Measurements from ENCODE around the gene CYGB. TPM values are rescaled to one million over a fixed set of nuclear protein-coding genes. Genes with fewer than 3 reads are reported as not detected.

Gene CYGB
- total and polyA plus RNA-seq, 10 of the 15 experiments (the other 5 are each of a cell fraction or from before 2014, with no cell fraction given) = 0.34 TPM; not detected in 9

DNA sequence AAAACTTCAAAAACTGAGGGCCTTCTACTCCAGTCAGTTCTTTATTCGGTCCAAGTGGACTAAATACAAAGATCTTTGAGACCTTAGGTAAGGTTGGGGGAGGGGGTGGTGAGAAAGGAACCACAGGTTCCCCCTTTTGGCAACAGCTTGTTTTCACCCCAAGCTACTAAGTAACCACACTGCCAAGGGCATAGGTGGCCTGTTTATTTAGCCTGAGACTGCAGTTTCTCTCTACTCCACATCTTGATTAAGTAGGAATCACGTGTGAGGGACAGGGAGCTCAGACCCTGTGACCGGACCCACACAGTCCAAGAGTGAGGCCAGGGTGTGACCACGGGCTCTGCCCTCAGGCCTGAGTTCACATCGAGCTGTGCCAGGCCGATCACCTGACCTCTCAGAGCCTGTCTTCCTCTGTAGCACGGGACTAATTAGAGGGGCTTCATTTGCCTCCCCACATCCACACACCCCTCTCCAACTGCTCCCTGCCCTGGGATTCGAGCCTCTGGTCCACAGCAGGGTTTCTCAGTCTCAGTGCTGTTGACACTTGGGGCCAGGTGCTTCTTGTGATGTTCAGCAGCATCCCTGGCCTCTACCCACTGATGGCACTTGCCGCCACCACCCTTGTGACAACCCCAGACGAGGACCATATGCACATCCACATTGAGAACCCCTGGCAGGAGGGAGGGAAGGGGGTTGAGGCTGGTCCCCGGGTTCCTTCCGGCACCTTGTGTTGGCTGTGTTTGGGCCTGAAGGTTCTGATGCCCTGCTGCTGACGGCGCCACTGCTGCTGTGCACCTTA, 30.3 kb upstream of the CYGB start (continued):
- TF ChIP-seq SMAD1 (IDR thresholded peaks at IDR 0.05; ENCODE audit: low read depth, partially characterized antibody) (no peak), MTA2 (IDR thresholded peaks at IDR 0.05; ENCODE audit: low read depth) (no peak), BHLHE40 (IDR thresholded peaks at IDR 0.05; ENCODE audit: borderline replicate concordance in 1 of 2, low read depth in 2 of 2, low read length in 1 of 2) (peak; percentile 32 to 67; a peak in 3 of 4 replicates), NR2C1 (IDR thresholded peaks at IDR 0.05) (no peak), NFYB (IDR thresholded peaks at IDR 0.05; ENCODE audit: insufficient read depth, low read depth, low read length) (no peak), JUNB (IDR thresholded peaks at IDR 0.05) (no peak), NRF1 (conservative IDR thresholded peaks at IDR 0.05; ENCODE audit: low read depth, low read length) (no peak), BMI1 (IDR thresholded peaks at IDR 0.05; ENCODE audit: borderline replicate concordance) (no peak)
- TF ChIP-seq, protein P1, sequence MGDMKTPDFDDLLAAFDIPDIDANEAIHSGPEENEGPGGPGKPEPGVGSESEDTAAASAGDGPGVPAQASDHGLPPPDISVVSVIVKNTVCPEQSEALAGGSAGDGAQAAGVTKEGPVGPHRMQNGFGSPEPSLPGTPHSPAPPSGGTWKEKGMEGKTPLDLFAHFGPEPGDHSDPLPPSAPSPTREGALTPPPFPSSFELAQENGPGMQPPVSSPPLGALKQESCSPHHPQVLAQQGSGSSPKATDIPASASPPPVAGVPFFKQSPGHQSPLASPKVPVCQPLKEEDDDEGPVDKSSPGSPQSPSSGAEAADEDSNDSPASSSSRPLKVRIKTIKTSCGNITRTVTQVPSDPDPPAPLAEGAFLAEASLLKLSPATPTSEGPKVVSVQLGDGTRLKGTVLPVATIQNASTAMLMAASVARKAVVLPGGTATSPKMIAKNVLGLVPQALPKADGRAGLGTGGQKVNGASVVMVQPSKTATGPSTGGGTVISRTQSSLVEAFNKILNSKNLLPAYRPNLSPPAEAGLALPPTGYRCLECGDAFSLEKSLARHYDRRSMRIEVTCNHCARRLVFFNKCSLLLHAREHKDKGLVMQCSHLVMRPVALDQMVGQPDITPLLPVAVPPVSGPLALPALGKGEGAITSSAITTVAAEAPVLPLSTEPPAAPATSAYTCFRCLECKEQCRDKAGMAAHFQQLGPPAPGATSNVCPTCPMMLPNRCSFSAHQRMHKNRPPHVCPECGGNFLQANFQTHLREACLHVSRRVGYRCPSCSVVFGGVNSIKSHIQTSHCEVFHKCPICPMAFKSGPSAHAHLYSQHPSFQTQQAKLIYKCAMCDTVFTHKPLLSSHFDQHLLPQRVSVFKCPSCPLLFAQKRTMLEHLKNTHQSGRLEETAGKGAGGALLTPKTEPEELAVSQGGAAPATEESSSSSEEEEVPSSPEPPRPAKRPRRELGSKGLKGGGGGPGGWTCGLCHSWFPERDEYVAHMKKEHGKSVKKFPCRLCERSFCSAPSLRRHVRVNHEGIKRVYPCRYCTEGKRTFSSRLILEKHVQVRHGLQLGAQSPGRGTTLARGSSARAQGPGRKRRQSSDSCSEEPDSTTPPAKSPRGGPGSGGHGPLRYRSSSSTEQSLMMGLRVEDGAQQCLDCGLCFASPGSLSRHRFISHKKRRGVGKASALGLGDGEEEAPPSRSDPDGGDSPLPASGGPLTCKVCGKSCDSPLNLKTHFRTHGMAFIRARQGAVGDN (IDR thresholded peaks at IDR 0.05) = peak; percentile 33; the same call in 1 of the 2 replicates
- TF ChIP-seq, protein P2, sequence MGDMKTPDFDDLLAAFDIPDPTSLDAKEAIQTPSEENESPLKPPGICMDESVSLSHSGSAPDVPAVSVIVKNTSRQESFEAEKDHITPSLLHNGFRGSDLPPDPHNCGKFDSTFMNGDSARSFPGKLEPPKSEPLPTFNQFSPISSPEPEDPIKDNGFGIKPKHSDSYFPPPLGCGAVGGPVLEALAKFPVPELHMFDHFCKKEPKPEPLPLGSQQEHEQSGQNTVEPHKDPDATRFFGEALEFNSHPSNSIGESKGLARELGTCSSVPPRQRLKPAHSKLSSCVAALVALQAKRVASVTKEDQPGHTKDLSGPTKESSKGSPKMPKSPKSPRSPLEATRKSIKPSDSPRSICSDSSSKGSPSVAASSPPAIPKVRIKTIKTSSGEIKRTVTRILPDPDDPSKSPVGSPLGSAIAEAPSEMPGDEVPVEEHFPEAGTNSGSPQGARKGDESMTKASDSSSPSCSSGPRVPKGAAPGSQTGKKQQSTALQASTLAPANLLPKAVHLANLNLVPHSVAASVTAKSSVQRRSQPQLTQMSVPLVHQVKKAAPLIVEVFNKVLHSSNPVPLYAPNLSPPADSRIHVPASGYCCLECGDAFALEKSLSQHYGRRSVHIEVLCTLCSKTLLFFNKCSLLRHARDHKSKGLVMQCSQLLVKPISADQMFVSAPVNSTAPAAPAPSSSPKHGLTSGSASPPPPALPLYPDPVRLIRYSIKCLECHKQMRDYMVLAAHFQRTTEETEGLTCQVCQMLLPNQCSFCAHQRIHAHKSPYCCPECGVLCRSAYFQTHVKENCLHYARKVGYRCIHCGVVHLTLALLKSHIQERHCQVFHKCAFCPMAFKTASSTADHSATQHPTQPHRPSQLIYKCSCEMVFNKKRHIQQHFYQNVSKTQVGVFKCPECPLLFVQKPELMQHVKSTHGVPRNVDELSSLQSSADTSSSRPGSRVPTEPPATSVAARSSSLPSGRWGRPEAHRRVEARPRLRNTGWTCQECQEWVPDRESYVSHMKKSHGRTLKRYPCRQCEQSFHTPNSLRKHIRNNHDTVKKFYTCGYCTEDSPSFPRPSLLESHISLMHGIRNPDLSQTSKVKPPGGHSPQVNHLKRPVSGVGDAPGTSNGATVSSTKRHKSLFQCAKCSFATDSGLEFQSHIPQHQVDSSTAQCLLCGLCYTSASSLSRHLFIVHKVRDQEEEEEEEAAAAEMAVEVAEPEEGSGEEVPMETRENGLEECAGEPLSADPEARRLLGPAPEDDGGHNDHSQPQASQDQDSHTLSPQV (IDR thresholded peaks at IDR 0.05) = no peak
